Measurements from ENCODE around the gene PLA2G4F.

The PLA2G4F gene

DNA sequence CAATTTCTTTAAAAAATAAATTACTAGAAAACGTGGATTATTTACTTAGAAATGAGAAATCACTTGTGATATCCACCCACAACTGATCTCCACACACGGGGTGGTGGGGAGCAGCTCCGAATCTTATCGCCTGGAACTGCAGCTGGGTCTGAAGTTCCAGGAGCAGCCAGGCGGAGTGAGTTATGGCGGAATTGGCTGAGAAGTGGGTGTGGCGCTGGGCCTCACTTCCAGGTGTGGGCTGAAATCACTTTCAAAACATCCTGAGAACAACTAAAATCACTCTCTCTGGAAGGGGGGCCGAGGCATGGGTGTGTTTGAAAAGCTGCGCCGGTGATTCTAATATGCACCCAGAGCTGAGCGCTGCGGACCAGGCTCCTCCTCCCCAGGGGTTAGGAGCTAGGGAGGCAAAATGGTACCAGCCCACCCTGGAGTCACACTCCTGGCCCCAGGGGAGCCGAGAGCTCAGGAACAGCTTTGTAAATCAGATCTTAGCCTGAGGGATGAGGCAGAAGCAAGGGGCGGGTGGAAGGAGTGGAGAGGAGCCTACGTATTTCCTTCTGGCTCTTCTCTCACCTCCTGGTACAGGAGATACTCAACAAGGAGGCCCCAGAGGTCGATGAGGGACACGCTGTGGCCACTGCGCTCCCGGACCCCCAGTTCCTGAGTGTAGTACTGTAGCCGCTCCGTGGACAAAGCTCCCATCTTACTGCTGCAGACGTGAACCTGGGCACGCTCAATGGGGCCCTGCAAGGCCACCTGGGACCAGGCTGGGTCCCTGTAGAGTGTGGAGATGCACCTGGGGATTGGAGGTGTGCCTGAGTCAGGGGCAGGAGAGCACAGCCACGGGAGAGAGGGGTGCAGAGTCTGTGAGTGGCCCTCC, 9.6 kb downstream of the PLA2G4F start:
- DNase-seq = no peak

DNA sequence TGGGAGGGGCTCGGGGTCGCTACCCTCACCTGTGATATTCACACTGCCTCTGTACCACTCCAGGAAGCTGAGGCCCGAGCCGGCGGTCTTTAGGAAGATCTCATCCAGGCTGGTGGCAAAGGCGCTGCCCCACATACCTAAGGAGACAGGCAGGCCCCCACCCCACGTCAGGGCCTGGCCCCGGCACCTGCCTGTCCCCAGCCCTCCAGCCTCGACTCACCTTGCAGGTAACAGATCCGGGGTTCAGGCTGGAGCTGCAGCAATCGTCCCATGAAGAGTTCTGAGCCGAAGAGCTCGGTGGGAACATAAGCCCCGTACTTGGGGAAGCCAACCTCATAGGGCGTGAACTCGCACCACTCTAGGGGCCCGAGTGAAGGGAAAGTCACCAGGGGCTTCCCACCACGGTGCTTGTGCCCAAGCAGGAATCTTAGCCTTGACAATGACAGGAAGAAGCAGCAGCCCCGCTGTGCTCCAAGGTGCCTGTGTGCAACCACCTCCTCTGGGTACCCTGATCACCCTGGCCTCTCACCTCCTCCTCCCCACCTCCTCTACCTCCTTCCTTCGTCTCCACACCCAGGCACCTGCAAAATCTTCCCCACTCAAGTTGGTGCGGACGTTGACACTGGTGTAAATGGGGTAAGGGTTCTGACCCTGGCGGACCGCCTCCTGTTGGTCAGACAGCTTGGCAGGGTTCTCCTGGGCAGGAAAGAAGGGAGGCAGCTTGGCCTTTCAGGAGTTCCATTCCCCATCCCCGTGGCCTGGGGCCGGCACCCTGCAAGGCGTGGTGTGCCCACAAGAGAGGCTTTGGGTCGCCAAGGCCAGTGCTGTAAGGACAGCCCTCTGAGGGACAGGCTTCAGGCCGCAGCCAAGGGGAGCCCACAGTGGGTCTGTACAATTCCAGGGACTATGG, 10.6 kb downstream of the PLA2G4F start:
- DNase-seq = no peak

DNA sequence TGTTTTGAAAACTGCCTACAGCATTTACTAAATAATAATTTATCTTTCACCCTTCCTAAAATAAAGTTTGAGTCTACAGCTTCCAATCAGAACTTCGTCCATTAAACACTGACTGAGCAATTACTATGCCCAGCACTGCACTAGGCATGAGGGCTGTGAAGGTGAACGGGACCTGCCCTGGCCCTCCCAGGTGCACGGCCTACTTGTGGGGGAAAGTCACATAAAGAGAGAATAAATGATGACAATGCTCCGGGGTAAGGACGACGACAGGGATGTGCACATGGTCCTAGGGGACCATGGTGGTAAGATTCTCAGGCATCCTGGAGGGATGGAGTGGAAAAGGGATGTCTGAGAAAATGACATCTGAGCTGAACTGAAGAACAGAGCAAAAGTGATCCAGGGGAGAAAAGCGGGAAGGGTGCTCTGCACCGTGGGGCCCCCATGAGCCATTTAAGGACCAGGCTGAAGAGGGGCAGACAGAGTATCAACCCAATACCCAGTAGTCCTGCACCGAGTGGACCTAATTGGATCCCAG, 11.5 kb downstream of the PLA2G4F start:
- no peak for DNase-seq

DNA sequence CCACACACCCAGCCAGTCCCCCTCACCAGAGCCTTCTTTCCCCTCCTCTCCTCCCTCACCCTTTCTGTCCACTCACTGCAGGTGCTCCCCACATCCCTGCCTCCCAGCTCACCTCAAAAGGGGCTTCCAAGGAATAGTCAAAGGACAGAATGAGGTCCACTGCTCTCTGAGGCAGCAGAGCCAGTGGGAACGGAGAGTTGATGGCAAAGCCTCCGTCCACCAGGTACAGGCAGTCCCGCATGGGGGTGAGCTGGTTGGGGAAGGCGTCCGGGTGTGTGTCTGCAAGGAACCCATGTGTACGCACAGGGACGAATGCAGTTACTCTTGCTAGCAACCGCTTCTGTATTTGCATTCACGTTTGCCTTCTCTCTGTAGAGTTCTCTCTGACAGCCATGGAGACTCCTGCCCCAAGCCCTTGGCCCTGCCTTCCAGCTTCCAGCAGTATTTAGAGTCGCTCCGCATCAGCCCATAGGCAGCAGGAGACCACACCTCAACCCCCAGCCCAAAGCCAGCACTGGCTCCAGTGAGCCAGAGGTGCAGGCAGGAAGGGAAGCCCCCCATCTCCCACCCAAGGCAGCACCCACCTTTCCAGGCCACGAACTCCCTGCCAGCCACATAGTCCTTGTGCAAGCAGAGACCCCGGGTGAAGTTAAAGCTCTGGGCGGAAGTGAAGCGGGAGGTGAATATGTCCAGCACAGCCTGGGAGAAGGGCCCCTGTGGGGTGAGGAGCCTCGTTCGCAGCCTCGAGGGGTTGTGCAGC, 12.4 kb downstream of the PLA2G4F start:
- no peak for DNase-seq

DNA sequence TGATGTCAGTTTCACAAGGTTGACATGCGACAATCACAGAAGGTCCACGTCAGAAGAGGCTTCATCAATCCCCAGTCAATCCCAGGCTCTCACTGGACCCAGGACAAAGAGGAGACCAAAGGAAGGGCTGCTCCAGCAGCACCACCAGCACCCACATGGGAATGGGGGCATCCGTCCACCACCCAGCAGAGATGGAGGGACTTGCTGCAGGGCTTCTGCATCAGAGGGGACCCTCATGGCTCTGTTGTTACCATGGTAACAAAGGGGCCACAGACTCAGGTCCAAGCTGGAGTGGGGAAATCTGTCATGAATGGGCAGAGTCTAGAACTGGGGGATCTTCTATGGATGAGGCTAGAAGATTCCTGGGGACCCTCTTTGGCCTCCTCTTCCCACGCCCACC, 13.1 kb downstream of the PLA2G4F start:
- no peak for DNase-seq

DNA sequence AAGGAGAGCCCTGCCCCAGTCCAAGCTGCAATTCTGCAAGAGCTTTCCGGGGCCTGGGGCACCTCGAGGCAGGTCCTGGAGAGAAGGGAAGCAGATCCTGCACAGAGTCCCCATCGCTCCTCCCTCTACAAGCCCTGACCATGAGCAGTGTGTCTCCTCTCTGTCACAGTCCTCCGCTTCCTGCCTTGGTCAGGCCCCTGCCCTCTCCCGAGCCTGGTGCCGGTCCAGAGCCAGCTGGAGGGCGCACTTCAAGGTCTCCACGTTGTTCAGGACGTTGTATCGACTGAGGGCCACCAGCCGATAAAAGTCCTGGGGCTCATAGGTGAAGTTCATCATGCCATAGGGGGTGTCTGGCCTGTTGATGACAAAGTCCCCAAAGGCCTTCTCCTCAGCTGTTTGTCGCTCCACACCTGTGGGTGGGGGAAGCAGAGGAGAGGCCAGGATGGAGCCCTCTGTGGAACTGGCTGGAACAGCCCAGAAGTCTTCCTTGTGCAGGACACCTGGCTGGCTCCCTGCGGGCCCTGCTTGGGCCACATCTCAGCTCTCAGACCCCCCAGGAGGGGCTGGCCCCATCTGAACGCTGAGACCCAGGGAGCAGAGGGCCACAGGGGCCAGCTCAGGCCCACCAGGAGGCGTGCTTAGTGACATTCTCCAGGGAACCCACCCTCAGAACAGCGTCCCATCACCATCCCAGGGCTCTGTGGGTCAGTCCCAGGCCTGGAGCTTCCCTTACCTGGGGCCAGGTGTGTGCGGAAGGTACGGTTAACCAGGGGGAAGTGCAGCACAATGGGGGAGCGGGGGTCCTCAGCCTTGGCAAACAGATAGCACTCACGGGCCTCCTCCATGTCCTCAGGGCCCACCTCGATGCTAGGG, 14.4 kb downstream of the PLA2G4F start:
- DNase-seq = no peak

DNA sequence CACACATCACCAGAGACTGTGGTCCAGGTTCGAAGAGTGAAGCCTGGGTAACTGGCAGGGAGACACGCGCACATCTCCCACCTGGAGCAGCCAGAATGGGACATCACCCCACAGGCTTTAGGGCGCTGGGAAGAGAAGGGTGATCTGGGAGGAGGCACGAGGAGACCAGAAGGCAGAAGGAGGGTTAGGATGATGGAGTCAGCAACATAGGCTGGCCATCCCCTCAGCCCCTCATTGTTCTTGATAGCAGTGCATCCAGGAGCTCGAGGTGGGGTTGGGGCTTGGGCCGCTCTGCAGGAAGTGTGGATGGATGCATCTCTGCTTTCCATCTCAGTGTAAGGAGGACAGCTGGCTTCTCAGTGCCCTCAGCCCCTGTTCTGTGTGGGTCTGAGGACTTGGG, 15.2 kb downstream of the PLA2G4F start:
- DNase-seq = no peak

DNA sequence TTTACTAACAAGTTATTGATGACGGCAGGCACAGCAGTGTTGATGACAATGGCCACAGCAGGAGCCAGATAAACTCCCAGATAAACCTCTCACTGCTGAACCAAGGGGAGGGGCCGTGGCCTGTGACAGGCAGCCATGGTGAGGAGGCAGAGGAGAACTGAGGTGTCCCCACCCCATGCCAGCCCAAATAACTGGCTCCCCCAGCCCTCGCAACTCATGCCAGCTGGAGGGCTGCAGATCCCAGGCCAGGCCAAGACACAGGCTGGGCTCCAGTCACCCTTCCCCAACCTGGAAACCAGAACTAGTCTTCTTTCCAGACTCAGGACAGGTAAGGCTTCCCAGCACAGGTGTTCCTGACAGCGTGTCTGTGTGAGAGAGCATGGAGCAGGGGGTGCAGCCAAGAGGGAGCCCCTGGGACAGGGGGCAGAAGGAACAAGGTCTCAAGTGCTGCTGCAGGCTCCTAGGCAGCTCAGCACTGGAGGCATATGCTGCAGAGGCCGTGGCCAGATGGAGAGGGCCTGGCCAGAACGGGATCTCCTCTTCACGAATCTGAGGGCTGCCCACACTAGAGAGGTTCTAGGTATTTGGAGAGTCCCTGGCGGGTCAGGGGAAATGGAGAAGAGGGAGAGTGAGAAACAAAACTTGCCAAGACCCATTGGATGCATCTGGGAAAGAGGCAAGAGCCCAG, 15.9 kb downstream of the PLA2G4F start:
- DNase-seq = no peak

DNA sequence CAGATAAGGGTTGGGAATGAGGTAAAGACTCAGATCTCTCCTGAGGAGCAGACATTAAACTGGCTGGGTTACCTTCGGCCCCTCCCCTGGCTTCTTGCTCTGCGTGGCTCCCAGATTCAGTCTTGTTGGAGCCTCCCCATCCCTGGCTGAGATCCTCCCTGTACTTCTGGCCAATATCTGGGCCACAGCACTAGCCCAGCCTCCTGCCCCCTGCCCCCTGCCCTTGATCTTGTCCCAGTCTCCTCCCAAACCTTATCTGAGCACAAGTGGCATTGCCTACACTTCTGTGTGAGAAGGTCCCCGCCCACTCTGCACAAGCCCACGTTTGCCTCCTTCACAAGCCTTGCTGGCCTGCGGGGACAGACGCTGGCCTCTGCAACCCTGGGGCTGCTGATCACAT, 16.8 kb downstream of the PLA2G4F start:
- no peak for DNase-seq

DNA sequence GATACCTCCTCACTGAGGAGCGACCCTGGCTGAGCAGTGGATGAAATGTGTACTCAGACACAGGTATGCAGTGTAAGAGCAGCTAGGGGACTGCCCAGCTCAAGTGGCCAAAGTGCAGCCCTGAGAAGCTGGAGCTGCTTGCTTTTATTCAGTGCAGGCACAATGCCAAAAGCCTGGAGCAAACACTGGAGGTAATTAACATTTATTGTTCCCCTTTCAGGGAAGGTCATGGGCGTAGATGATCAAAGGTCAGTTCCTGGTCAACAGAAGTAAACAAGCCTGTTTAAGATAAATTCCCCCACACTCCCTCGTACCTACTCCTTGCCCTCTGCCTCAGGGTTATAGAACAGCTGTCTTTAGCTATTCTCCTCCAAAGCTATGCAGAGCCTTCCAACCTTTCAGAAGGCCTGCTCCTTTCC, 17.5 kb downstream of the PLA2G4F start:
- DNase-seq = no peak

DNA sequence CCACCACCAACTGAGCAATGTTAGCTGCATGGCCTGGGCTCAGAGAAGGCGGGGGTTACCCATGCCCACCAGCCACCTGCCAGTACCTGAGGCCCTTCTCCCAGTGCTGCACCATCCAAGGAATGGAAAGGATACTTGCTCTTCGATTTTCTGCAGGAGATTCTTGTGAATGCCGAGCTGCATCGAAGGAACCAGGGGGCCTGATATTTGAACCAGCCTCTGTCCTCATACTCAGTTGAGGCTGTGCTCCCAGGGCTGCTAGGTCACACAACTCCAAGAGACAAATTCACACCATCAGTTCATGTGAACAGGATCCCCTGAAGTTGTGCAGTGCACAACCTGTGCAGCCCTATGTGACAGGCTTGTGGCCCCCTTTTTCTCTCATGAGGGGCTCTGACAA, 18.0 kb downstream of the PLA2G4F start:
- DNase-seq = no peak

DNA sequence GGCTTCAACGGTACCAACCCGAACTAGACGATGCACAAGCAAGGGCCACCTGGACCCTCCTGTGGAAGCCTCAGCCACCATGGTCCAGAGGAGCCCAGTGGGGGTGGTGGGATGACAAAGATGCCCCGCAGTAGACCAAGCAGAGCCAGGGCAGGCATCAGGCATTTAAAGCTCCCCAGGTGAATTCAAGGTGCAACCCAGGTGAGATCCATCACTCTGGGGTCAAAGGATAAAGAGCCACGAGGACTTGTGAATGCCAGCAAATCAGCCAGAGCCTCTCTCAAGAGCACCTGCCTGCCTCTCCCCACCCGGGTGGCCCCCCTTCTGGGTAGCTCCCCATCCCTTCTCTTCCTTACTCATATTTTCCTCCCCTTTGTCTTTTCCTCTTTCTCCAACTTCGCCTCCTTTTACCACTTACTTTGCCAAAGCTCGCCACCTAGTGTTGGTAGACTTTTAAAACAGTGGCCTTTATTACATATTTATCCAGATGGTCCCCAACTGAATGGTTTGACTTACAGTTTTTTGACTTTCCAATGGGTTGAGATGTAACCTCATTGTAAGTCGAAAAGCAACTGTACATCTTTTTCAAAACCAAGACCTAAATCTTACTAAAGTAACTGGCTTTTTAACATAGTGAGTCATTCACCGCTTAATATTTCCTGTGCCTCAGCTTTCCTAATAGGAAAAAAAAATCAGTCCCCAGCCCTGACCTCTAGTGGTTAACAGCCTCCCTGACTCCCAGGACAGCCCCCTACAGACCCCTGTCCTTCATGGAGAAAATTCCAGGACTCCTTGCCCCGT, 18.8 kb downstream of the PLA2G4F start:
- peak; percentile 46 for DNase-seq

DNA sequence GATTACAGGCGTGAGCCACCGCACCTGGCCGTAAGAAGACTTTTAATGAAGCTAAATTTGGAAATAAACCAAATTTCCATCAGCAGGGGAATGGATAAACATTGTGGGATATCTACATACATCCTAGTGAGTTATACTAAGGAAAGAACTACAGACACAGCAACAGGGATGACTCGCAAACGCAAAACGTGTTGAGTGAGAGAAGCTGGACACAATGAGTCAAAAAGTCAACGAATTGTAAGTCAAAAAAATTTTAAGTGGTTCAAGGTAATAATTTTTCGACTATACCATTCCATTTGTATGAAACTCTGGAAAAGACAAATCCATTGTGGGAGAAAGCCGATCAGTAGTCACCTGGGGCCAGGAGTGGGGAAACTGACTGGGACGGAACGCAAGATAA, 19.9 kb downstream of the PLA2G4F start:
- DNase-seq = no peak

DNA sequence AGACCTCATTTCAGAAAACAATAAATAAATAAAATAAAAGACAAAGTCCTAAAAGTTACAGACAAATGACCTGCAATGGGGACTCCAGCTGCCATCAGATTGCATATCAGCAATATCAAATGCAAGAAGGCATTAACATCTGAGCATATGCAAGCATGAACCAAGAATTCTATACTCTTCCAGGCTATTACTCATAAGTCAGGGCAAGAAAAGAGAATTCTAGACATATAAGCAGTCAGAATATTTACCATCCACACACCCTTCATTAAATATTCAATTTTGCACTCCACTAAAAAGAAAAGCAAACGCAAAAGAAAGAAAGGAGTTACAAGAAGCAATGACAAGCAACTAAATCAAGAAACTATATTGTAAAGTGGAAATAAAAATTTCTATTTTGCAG, 21.1 kb downstream of the PLA2G4F start:
- no peak for DNase-seq

DNA sequence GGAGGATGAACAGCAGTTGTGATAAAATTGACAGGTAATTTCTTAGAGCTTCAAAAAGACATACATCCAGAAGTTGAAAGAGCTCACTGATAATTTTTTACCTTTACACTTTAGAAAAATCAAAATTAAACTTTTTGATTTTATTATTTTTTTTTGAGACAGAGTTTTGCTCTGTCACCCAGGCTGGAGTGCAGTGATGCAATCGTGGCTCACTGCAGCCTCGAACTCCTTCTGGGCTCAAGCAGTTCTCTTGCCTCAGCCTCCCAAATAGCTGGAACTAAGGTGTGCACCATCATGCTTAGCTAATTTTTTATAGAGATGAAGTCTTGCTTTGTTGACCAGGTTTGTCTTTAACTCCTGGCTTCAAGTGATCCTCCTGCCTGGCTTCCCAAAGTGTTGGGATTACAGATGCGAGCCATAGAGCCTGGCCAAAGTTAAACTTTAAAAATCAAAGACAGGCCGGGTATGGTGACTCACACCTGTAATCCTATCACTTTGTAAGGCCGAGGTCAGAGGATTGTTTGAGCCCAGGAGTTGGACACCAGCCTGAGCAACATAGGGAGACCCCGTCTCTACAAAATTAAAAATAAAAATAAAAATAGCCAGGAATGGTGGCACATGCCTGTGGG, 21.7 kb downstream of the PLA2G4F start:
- no peak for DNase-seq

DNA sequence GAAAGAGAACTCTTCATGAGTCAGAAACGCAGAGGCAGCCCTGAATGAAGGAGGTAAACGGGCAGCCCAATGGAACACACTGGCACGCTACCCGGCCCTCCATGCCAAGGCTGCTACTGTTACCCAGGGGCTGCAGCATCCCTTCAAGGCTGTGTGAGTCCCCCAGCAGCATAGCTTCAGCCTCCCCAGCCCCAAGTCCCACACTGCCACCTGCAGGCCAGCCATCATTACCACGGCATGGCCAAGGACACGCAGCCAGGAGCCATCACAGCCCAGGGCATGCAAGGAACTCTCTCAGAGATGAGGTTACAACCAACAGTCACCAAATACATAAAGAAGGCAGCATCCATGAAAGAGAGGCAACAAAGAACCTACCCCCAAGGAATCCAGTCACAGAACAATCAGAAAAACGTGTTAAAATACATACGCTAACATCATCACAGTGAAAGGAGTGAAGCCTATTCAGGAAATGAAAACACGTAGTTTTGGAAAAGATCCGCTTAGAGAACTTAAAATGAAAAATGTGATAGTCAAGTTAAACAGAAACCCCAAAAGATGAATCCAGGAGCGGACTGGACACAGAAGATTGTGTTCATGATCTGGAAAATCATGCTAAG, 22.4 kb downstream of the PLA2G4F start:
- peak; percentile 2 for DNase-seq

DNA sequence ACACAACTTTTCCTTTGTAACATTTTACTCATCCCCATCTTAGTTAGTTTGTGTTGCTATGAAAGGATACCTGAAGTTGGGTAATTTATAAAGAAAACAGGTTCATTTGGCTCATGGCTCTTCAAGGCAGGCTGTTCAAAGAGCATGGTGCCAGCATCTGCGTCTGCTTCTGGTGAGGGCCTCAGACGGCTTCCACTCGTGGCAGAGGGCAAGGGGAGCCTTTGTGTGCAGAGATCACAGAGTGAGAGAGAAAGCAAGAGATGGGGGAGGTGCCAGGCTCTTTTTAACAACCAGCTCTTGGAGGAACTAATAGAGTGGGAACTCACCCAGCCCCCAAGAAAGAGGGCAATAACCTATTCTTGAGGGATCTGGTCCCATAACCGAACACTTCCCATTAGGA, 23.1 kb downstream of the PLA2G4F start:
- no peak for DNase-seq

DNA sequence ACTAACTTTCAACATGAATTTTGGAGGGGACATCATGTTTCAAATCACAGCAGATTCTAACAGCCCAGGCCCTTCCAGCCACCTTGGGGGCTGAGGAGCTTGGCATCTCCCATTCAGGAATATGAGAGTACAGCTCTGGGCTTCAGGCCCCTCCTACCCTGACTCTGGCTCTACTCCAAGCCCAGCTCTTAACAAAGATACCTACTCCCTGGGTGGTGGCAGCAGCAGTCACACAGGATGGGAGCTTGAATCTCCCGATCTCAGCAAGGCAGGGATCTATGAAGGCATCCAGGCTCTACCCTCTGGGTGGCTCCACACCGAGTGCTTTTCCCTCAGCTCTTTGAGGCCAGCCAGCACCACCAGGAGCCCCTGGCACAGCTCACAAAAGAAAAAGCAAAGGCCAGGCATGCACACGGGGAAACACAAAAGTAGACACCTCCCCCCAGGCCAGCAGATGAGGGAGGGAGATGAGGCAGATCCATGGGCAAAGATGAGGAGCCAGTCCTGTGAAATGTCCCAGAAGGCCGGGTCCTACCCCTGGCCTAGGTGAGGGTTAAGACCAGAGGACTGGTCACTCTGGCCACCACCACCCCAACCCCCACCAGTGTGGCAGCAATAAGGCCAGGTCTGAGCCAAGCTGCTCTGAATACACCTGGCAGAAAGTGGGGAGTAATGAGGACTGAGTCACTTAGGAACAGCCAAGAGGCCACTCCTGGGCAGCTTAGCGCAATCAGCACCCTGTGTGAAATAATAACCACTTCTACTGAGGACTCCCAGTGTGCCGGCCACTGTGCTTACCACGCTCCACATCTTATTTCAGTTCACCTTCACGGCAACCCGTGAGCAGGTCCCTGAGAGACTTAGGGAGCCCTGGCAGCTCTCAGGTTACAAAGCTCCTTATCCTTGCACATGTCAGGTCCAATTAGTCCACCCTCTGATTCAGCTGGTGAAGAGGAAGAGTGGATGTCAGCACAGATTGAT, 24.3 kb downstream of the PLA2G4F start:
- DNase-seq = peak; percentile 1
